Eye (tissue), 1 donor: ENCODE measurements around the gene ZNF787.
"Not testable (repeated sequence)": the region's sequence is repeated elsewhere in the genome, so short reads cannot be mapped to it uniquely, and the experiment has no call there.

Experiments
- DNase-seq: peaks from one replicate; pipeline ENCODE4 v3.0.0-alpha.2; 2015

The ZNF787 gene

DNA sequence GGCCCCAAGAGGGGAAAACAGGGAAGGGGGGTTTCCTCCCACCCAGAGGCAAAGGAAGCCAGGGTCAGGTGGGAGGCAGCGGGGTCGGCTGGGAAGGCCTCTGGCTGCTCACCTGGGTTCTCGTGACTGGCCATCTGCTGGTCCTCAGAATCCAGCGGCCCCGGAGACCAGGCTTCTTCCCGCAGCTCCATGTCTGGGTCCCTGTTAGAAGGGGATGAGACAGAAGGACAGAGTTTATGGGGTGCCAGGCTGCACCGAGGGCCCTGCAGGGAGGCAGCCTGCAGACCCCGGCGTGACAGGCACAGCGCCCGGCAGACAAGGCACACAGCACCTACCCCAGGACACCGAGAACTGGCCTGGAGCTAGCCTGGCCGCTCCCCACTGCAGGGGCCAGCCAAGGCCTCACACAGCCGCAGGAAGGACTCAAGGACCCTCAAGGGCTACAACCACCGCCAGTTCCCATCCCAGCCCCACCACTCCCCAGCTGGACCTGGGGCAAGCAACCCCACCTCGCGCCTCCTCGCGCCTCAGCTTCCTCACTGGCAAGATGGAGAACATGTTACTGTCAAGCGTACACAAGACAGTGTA, 18.0 kb downstream of the ZNF787 start:
- no peak for DNase-seq

- no peak for DNase-seq
Observed at GRCh38 chr19:56101746-56102535, 19.2 kb downstream of the ZNF787 start.

DNA sequence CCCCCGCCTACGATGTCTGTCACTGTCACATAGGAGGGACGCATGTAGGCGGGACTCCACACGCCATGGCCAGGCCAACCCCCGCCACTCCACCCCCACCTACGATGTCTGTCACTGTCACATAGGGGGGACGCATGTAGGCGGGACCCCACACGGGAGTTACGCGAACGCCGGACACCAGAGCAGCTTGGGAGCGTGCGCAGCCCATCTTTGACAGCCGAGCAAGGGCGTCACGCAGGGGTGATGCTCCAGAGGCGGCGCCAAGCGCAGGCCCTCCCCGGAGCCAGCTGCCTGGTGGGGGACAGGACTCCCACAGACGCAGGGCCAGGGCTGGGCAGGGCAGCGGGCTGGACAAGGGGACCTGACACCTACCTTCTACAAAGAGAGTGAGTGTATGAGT, 20.0 kb downstream of the ZNF787 start:
- DNase-seq = no peak

- DNase-seq = no peak
Observed at GRCh38 chr19:56099638-56100539, 21.2 kb downstream of the ZNF787 start.

- no peak for DNase-seq
Observed at GRCh38 chr19:56098731-56099568, 22.1 kb downstream of the ZNF787 start.

GRCh38 chr19:56098237-56098636, 22.9 kb downstream of the ZNF787 start:
- DNase-seq = not testable (repeated sequence)

DNA sequence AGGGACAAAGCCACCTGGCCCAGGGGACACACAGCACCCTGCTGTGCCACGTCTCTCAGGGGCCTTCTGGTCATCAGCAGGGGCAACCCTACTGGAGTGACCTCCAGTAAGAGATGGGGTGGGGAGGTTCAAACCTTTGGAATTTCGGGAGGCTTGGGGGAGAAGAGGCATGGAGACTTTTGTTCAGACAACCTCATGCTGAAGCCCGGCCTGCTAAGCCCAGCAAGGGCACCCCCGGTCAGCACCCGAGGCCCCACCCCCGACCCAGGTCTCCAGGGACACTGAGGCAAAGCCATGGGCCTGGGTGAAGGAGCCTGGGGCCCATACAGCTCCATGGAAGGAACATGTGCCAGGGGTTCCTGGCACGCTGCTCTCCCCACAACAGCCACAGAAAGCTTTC, 23.3 kb downstream of the ZNF787 start:
- DNase-seq = no peak

GRCh38 chr19:56097306-56097705, 23.8 kb downstream of the ZNF787 start:
- DNase-seq = no peak

DNA sequence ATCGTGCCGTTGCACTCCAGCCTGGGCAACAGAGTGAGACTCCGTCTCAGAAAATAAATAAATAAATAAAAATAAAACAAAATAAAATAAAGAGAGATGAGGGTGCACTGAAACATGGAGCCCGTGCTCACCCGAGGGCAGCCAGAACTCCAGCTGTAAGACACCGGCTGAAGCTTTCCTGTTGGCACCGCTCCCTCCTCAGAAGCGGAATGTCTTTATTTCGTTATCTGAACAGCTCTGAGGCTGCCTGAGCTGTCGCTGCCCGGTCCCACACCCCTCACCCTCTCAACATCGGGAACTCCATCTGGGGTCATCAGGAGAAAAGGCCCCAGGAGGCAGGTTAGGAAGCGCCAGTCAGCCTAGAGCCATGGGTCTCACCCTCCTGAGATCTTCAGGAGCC, 24.4 kb downstream of the ZNF787 start:
- DNase-seq = no peak

DNA sequence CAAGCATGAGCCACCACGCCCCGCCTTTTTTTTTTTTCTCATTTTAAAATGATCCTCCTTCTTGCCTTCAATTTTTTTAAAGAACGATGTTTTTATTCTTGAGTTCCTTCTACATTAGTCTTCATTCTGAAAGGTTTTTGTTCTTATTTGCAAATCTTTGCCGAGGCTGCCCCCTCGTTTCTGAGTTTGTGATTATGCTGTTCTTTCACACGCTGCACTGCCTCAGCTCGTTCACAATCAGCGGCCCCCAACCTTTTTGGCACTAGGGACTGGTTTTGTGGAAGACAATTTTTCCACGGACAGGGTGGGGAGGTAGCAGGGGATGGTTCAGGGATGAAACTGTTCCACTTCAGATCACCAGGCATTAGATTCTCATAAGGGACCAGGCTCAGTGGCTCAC, 26.6 kb downstream of the ZNF787 start:
- DNase-seq = no peak

DNA sequence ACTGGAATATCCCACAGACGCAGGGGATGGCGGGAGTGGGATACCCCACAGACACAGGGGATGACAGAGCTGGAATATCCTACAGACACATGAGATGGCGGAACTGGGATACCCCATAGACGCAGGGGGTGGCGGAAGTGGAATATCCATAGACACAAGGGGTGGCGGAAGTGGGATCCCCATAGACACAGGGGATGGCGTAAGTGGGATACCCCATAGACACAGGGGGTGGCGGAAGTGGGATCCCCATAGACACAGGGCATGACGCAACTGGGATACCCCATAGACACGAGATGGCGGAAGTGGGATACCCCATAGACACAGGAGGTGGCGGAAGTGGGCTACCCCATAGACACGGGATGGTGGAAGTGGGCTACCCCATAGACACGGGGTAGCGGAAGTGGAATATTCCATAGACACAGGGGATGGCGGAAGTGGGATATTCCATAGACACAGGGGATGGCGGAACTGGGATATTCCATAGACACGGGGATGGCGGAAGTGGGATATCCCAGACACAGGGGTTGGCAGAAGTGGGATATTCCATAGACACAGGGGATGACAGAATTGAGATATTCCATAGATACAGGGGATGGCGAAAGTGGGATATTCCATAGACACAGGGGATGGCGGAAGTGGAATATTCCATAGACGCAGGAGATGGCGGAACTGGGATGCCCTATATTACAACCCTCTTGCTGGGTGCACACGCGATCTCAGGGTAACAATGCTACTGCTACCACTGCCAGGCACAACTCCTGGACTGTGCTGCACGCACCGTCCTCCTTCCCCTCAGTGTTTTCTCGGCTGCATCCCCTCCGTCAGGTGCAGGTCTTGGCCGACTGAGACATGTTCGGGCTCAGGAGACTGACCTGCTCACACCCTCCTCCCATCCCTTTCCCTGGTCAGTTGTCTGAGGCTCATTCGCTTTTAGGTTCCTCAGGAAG, 28.1 kb downstream of the ZNF787 start:
- no peak for DNase-seq

DNA sequence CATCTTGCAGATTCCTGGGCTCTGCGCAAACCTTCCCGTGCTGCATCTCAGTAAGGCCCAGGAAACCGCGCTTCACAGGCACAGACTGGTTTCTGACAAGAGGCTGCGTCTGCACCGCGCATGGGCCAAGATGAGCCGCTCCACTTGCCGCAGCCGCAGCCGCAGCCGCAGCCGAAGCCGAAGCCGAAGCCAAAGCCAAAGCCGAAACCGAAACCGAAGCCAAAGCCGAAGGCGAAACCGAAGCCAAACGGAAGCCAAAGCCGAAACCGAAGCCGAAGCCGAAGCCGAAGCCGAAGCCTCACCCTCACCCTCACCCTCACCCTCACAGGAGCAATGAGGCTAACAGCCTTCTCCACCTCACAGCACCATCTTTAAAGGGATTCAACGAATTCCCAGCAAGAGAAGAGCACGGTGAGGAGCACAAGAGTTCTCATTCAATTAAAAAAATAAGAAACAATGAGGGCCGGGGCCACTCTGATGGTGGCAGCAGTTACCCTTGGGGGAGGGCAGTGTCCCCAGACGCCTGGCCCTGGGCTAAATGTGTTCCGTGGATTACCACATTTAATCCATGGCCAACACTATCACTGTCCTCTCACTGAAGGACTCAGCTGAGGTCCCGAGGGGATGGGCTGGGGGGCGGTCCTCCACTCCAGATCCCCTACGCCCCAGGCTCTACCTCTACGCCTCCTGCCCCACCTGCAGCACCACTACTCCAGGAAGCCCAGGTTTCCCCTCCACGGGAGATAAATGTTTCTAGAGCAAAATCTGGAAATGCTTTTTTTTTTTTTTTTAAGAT, 29.1 kb downstream of the ZNF787 start:
- no peak for DNase-seq

- no peak for DNase-seq
Observed at GRCh38 chr19:56091066-56091490, 30.0 kb downstream of the ZNF787 start.

- no peak for DNase-seq
Observed at GRCh38 chr19:56089344-56089743, 31.8 kb downstream of the ZNF787 start.

DNA sequence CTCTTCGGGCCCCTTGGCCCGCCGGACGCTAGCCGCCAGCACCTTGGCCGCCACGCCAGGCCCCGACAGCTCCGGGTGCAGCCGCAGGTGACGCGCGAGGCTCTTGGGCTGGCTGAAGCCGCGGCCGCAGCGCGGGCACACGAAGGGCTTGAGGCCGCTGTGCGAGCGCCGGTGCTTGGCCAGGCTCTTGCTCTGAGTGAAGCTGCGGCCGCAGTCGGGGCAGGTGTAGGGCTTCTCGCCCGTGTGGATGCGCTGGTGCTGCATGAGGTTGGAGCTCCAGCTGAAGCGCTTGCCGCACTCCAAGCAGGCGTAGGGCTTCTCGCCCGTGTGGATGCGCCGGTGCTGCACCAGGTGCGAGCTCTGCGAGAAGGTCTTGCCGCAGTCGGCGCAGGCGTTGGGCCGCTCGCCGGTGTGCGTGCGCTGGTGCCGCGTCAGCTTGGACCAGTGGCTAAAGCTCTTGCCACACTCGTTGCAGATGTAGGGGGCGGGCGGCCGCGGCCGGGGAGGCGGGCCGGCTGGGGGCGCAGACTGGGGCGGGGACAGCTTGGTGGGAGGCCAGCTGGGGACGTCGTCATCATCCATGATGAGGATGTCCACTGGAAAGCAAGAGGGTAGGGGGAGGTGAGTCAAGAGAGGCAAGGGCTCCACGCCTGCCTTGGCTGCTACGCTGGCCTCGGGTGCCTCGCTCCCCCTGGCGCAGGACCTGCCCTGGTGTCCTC, 32.4 kb downstream of the ZNF787 start:
- no peak for DNase-seq

GRCh38 chr19:56087647-56088496, 33.2 kb downstream of the ZNF787 start:
- DNase-seq = no peak

GRCh38 chr19:56086671-56087430, 34.2 kb downstream of the ZNF787 start:
- no peak for DNase-seq
